CD4-positive, alpha-beta T cell (primary cell): ENCODE measurements around the gene IL17REL. TPM values are rescaled to one million over a fixed set of nuclear protein-coding genes. Genes with fewer than 3 reads are reported as not detected.

Experiments used
- ATAC-seq: fragments of 200-7000 bp; cut with Tn5 transposase; one replicate; pipeline ENCODE4 v1.10.0; 2022; ENCODE audit warnings: mild to moderate bottlenecking; ENCODE audit not compliant: poor library complexity
- CTCF ChIA-PET: fragments of 350-600 bp; sonication (Branson Sonifier 250); formaldehyde crosslinking; loops from one replicate; lab custom pipeline; 2021; ENCODE audit warnings: antibody characterized with exemption, inconsistent platforms; lab: Charles Lee
- POLR2A ChIA-PET: fragments of 350-600 bp; sonication (Branson Sonifier 250); formaldehyde crosslinking; loops from one replicate; lab custom pipeline; 2021; ENCODE audit warnings: antibody characterized with exemption, inconsistent platforms; lab: Charles Lee
- DNase-seq, 14 experiments: peaks; one replicate each; pipeline ENCODE4 v3.0.0-alpha.2; 2013 to 2020; ENCODE audit warnings: mixed read lengths in 2 of 14
- H3K27ac ChIP-seq, 2 donors: one replicate each; pipeline versions ENCODE4 v1.5.1 to v1.7.0; 2013; ENCODE audit warnings: low read length in 2 of 2, low read depth in 1 of 2, mild to moderate bottlenecking in 1 of 2
- H3K27me3 ChIP-seq, 2 experiments: 1 replicate in 1 of 2; 2 replicates in 1 of 2; pipeline versions ENCODE4 v1.6.1 to v1.7.0; 2013; ENCODE audit warnings: low read length in 2 of 2, control low read depth in 1 of 2, mild to moderate bottlenecking in 1 of 2, moderate library complexity in 1 of 2; ENCODE audit not compliant: insufficient read depth in 2 of 2, control insufficient read depth in 1 of 2
- H3K36me3 ChIP-seq: one replicate; pipeline ENCODE4 v1.6.1; 2013; ENCODE audit warnings: low read length, control low read depth; ENCODE audit not compliant: insufficient read depth
- H3K4me1 ChIP-seq: one replicate; pipeline ENCODE4 v1.6.1; 2013; ENCODE audit warnings: low read length, control low read depth; ENCODE audit not compliant: insufficient read depth
- H3K4me3 ChIP-seq: one replicate; pipeline ENCODE4 v1.5.1; 2013; ENCODE audit warnings: mild to moderate bottlenecking, low read length, moderate library complexity
- H3K9me3 ChIP-seq, 2 experiments: 1 replicate in 1 of 2; 2 replicates in 1 of 2; pipeline versions ENCODE4 v1.6.1 to v1.7.0; 2013; ENCODE audit warnings: low read length in 2 of 2, mild to moderate bottlenecking in 2 of 2, control low read depth in 1 of 2, moderate library complexity in 1 of 2; ENCODE audit not compliant: control insufficient read depth in 1 of 2, insufficient read depth in 1 of 2
- H3K27ac Mint-ChIP-seq: one replicate; pipeline ENCODE4 v1.8.0; 2020; ENCODE audit warnings: mixed read lengths
- H3K27me3 Mint-ChIP-seq: one replicate; pipeline ENCODE4 v1.8.0; 2021; ENCODE audit warnings: mixed read lengths
- H3K36me3 Mint-ChIP-seq: one replicate; pipeline ENCODE4 v1.8.0; 2021; ENCODE audit warnings: low read depth, mixed read lengths
- H3K4me1 Mint-ChIP-seq: one replicate; pipeline ENCODE4 v1.8.0; 2021; ENCODE audit warnings: low read depth, mixed read lengths
- H3K4me3 Mint-ChIP-seq: one replicate; pipeline ENCODE4 v1.8.0; 2020; ENCODE audit warnings: mild to moderate bottlenecking, mixed read lengths
- H3K9me3 Mint-ChIP-seq: one replicate; pipeline ENCODE4 v1.8.0; 2020; ENCODE audit warnings: mixed read lengths
- CTCF ChIP-seq: fragments of 200-600 bp; IDR thresholded peaks from one replicate; pipeline ENCODE4 v1.8.0; 2022; ENCODE audit warnings: antibody characterized with exemption, mild to moderate bottlenecking
- intact Hi-C, 2 experiments: fragments of 100-400 bp; cut with DNase I in 1 of 2; cut with micrococcal nuclease in 1 of 2; formaldehyde crosslinking; loops; one replicate each; pipeline versions ENCODE4 v1.15.1 to v1.9.0; 2023 to 2025; cut with DNase I, micrococcal nuclease
- total RNA-seq, 174 experiments: library from RNA in 2 of 174; stranded (reverse) in 2 of 174; gene quantifications; one replicate each; pipeline ENCODE4 v1.2.3 and lab custom pipeline; 2021 to 2026

The IL17REL gene
- total RNA-seq, 2 experiments from 2014 or later = not detected

- H3K27ac Mint-ChIP-seq = no peak overlapping the region
- peaks cover 4 to 5% of the 10 kb centered on the region in 2 experiments for H3K27me3 ChIP-seq
- ChIA-PET CTCF (no interaction called here), POLR2A (no interaction called here)
- H3K27ac ChIP-seq = no peak overlapping the region
- peaks cover 10% of the 10 kb centered on the region for H3K4me1 ChIP-seq
- no peak overlapping the region for H3K4me3 Mint-ChIP-seq
- intact Hi-C loops = no loop called here
- DNase-seq = no peak
- peaks cover 8% of the 10 kb centered on the region for H3K4me1 Mint-ChIP-seq
- H3K4me3 ChIP-seq = no peak overlapping the region
- peaks cover 16% of the 10 kb centered on the region for H3K27me3 Mint-ChIP-seq
- ATAC-seq = no peak
- H3K36me3 Mint-ChIP-seq = no peaks in the 10 kb centered on the region
- TF ChIP-seq CTCF = no peak
- H3K9me3 Mint-ChIP-seq = no peaks in the 10 kb centered on the region
- H3K9me3 ChIP-seq = peaks cover 0 to 4% of the 10 kb centered on the region in 2 experiments
- no peaks in the 10 kb centered on the region for H3K36me3 ChIP-seq
Observed at GRCh38 chr22:50044485-50045118, 32.0 kb upstream of the IL17REL start.

GRCh38 chr22:50041361-50042065 lies 28.9 kb upstream of the IL17REL start:
- ATAC-seq (no peak), DNase-seq (no peak)
- no peak for TF ChIP-seq CTCF
- Mint-ChIP-seq H3K27ac (no peak overlapping the region), H3K27me3 (peaks cover 16% of the 10 kb centered on the region), H3K36me3 (no peaks in the 10 kb centered on the region), H3K4me3 (no peak overlapping the region), H3K4me1 (peaks cover 8% of the 10 kb centered on the region), H3K9me3 (no peaks in the 10 kb centered on the region)
- POLR2A ChIA-PET = no interaction called here
- Histone ChIP-seq H3K36me3 (no peaks in the 10 kb centered on the region), H3K4me3 (no peak overlapping the region), H3K27me3 (peaks cover 4 to 5% of the 10 kb centered on the region in 2 experiments), H3K9me3 (peaks cover 4 to 8% of the 10 kb centered on the region in 2 experiments), H3K4me1 (peaks cover 10% of the 10 kb centered on the region), H3K27ac (no peak overlapping the region)
- intact Hi-C loops = no loop called here
- CTCF ChIA-PET = no interaction called here

GRCh38 chr22:50040717-50041116 lies 28.2 kb upstream of the IL17REL start:
- no peak for DNase-seq
- Mint-ChIP-seq H3K9me3 (no peaks in the 10 kb centered on the region), H3K27ac (no peak overlapping the region), H3K36me3 (no peaks in the 10 kb centered on the region), H3K27me3 (peaks cover 16% of the 10 kb centered on the region), H3K4me3 (no peak overlapping the region), H3K4me1 (peaks cover 8% of the 10 kb centered on the region)
- no peak for TF ChIP-seq CTCF
- peaks cover 4 to 5% of the 10 kb centered on the region in 2 experiments for H3K27me3 ChIP-seq
- POLR2A ChIA-PET = no interaction called here
- intact Hi-C loops = no loop called here
- ATAC-seq = no peak
- H3K4me1 ChIP-seq = peaks cover 10% of the 10 kb centered on the region
- no peak overlapping the region for H3K4me3 ChIP-seq
- no peak overlapping the region for H3K27ac ChIP-seq
- peaks cover 4 to 13% of the 10 kb centered on the region in 2 experiments for H3K9me3 ChIP-seq
- H3K36me3 ChIP-seq = no peaks in the 10 kb centered on the region
- CTCF ChIA-PET = no interaction called here
